Measurements from ENCODE around the gene PRSS1. TPM values are rescaled to one million over a fixed set of nuclear protein-coding genes. Genes with fewer than 3 reads are reported as not detected.

The PRSS1 gene
- total and polyA plus RNA-seq, 7 donors: 1.3 to 8.7 (median 1.8) TPM; not detected in 3

DNA sequence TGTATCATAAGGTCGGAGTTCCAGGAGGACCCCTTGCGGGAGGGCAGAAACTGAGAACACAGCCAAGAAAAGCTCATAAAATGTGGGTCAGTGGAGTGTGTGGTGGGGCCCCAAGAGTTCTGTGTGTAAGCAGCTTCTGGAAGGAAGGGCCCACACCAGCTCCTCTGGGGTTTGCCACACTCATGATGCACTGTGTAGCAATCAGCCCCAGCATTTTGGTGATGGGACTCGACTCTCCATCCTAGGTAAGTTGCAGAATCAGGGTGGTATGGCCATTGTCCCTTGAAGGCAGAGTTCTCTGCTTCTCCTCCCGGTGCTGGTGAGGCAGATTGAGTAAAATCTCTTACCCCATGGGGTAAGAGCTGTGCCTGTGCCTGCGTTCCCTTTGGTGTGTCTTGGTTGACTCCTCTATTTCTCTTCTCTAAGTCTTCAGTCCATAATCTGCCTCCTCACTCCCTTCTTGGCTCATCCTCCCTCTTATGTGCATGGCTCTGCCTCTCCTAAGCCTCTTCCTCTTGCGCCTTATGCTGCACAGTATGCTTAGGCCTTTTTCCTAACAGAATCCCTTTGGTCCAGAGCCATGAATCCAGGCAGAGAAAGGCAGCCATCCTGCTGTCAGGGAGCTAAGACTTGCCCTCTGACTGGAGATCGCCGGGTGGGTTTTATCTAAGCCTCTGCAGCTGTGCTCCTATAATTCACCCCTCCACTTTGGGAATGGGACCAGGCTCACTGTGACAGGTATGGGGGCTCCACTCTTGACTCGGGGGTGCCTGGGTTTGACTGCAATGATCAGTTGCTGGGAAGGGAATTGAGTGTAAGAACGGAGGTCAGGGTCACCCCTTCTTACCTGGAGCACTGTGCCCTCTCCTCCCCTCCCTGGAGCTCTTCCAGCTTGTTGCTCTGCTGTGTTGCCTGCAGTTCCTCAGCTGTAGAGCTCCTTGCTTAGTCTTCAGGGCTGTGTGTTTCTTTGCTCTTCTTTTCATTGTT, 39.3 kb downstream of the PRSS1 start:
- Histone ChIP-seq H3K4me3 (no peak overlapping the region), H3K27me3 (ENCODE audit: insufficient read depth in 3 of 3, low read length in 2 of 3) (no peaks in the 10 kb centered on the region), H3K36me3 (ENCODE audit: insufficient read depth in 1 of 2, low read depth in 1 of 2) (no peaks in the 10 kb centered on the region), H3K4me1 (no peaks in the 10 kb centered on the region), H3K27ac (no peak overlapping the region), H3K9me3 (no peaks in the 10 kb centered on the region)
- ATAC-seq: no peak
- WGBS, 3 donors: 71 to 75% (median 75%) methylated on average over 10 of the region's 10 CpGs
- intact Hi-C loops (cut with DNase I): loop anchor here (5.0 to 10.0 kb wide), 2 partner anchors 184 to 251 kb away; no protein-coding TSS in a partner anchor
- TF ChIP-seq, protein P1, sequence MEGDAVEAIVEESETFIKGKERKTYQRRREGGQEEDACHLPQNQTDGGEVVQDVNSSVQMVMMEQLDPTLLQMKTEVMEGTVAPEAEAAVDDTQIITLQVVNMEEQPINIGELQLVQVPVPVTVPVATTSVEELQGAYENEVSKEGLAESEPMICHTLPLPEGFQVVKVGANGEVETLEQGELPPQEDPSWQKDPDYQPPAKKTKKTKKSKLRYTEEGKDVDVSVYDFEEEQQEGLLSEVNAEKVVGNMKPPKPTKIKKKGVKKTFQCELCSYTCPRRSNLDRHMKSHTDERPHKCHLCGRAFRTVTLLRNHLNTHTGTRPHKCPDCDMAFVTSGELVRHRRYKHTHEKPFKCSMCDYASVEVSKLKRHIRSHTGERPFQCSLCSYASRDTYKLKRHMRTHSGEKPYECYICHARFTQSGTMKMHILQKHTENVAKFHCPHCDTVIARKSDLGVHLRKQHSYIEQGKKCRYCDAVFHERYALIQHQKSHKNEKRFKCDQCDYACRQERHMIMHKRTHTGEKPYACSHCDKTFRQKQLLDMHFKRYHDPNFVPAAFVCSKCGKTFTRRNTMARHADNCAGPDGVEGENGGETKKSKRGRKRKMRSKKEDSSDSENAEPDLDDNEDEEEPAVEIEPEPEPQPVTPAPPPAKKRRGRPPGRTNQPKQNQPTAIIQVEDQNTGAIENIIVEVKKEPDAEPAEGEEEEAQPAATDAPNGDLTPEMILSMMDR (IDR thresholded peaks at IDR 0.05): no peak
- DNase-seq: no peak

GRCh38 chr7:142789441-142789840, 40.2 kb downstream of the PRSS1 start:
- DNase-seq: no peak
- ATAC-seq: no peak
- TF ChIP-seq, protein P1 (IDR thresholded peaks at IDR 0.05): no peak
- Histone ChIP-seq H3K27ac (no peak overlapping the region), H3K36me3 (ENCODE audit: insufficient read depth in 1 of 2, low read depth in 1 of 2) (no peaks in the 10 kb centered on the region), H3K4me1 (no peaks in the 10 kb centered on the region), H3K4me3 (no peak overlapping the region), H3K9me3 (no peaks in the 10 kb centered on the region), H3K27me3 (ENCODE audit: insufficient read depth in 3 of 3, low read length in 2 of 3) (no peaks in the 10 kb centered on the region)
- WGBS, 3 donors: 83 to 94% (median 93%) methylated on average over 2 of the region's 2 CpGs
- intact Hi-C loops (cut with DNase I): loop anchor here (5.0 to 10.0 kb wide), 2 partner anchors 185 to 252 kb away; no protein-coding TSS in a partner anchor

- intact Hi-C loops (cut with DNase I): loop anchor here in 1 of 2 donors (5.0 kb wide), 1 partner anchor 617 kb away; the partner anchor contains the start of gene EPHA1
- WGBS, 3 donors: 82 to 84% (median 83%) methylated on average over 3 of the region's 3 CpGs
- Histone ChIP-seq H3K4me3 (no peak overlapping the region), H3K27me3 (ENCODE audit: insufficient read depth in 3 of 3, low read length in 2 of 3) (no peaks in the 10 kb centered on the region), H3K9me3 (no peaks in the 10 kb centered on the region), H3K4me1 (no peaks in the 10 kb centered on the region), H3K36me3 (ENCODE audit: insufficient read depth in 1 of 2, low read depth in 1 of 2) (no peaks in the 10 kb centered on the region), H3K27ac (no peak overlapping the region)
- DNase-seq: no peak
- ATAC-seq: no peak
- TF ChIP-seq, protein P1 (IDR thresholded peaks at IDR 0.05): no peak
Observed at GRCh38 chr7:142790056-142790455, 40.8 kb downstream of the PRSS1 start.

DNA sequence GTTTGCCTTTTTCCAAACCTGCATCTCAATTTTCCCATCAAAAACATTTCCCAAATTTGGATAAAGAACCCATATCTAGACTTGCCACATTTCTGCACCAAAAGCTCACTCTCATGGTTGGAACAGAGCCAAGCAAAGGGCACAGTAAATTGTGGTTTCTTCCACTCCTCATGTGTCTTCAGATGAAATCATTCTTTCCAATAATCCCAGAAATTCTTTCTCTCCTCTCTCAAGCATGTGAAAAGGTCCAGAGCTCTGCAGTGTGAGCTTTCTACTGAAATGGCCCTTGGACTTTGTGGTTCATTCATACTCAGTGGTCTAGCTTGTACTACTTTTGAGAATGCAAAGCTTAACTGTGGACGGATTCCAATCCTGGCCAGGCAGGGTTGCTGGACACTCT, 41.3 kb downstream of the PRSS1 start:
- H3K4me1 ChIP-seq: no peaks in the 10 kb centered on the region
- intact Hi-C loops (cut with DNase I): loop anchor here in 1 of 2 donors (5.0 kb wide), 1 partner anchor 617 kb away; the partner anchor contains the start of gene EPHA1
- TF ChIP-seq, protein P1 (IDR thresholded peaks at IDR 0.05): no peak
- no peaks in the 10 kb centered on the region for H3K9me3 ChIP-seq
- no peak overlapping the region for H3K27ac ChIP-seq
- H3K27me3 ChIP-seq (ENCODE audit: insufficient read depth in 3 of 3, low read length in 2 of 3): peaks cover 0 to 5% (median 0%) of the 10 kb centered on the region in 3 donors
- no peak overlapping the region for H3K4me3 ChIP-seq
- H3K36me3 ChIP-seq (ENCODE audit: insufficient read depth in 1 of 2, low read depth in 1 of 2): no peaks in the 10 kb centered on the region
- ATAC-seq (no peak), DNase-seq (no peak)
- WGBS, 3 donors: 77 to 92% (median 89%) methylated on average over 1 of the region's 1 CpG
